Liver (tissue), 3 donors: ENCODE results near the gene EMC1.

ENCODE experiments used
- CTCF ChIP-seq: fragments of 150-350 bp; IDR thresholded peaks from 2 replicates; pipeline ENCODE4 v1.5.1; 2017; ENCODE audit warnings: improper control_type of control experiment, low read depth, low read length; ENCODE audit not compliant: missing input control
- HNF4G ChIP-seq: IDR thresholded peaks from 2 replicates; pipeline ENCODE4 v1.6.1; 2016; ENCODE audit warnings: antibody characterized with exemption
- JUND ChIP-seq, 2 donors: IDR thresholded peaks; 2 replicates each; pipeline ENCODE4 v1.6.1; 2016; ENCODE audit warnings: antibody characterized with exemption in 2 of 2
- NR2F2 ChIP-seq: IDR thresholded peaks from 2 replicates; pipeline ENCODE4 v1.6.1; 2016; ENCODE audit warnings: antibody characterized with exemption
- RAD21 ChIP-seq, 2 donors: IDR thresholded peaks; 2 replicates each; pipeline ENCODE4 v1.6.1; 2016; ENCODE audit warnings: antibody characterized with exemption in 2 of 2, mild to moderate bottlenecking in 2 of 2
- TAF1 ChIP-seq: conservative IDR thresholded peaks from 2 replicates; pipeline ENCODE4 v1.6.1; 2016; ENCODE audit warnings: antibody characterized with exemption, mild to moderate bottlenecking
- YY1 ChIP-seq: IDR thresholded peaks from 2 replicates; pipeline ENCODE4 v1.6.1; 2016; ENCODE audit warnings: antibody characterized with exemption, mild to moderate bottlenecking
- TF ChIP-seq, protein P1 (sequence below): IDR thresholded peaks from 2 replicates; pipeline ENCODE4 v1.6.1; 2016; ENCODE audit warnings: antibody characterized with exemption
- TF ChIP-seq, protein P2 (sequence below): IDR thresholded peaks from 2 replicates; pipeline ENCODE4 v1.6.1; 2016; ENCODE audit warnings: antibody characterized with exemption
- donor health status: healthy.
- donor health status: healthy.

- TF ChIP-seq CTCF (no peak), NR2F2 (no peak), JUND (IDR thresholded peaks at IDR 0.05) (no peak), YY1 (no peak), TAF1 (no peak), RAD21 (IDR thresholded peaks at IDR 0.05) (no peak), HNF4G (no peak)
- TF ChIP-seq, protein P1, sequence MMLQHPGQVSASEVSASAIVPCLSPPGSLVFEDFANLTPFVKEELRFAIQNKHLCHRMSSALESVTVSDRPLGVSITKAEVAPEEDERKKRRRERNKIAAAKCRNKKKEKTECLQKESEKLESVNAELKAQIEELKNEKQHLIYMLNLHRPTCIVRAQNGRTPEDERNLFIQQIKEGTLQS, result no peak
- TF ChIP-seq, protein P2, sequence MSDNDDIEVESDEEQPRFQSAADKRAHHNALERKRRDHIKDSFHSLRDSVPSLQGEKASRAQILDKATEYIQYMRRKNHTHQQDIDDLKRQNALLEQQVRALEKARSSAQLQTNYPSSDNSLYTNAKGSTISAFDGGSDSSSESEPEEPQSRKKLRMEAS, result no peak
Observed at GRCh38 chr1:19205845-19206244, 45.5 kb downstream of the EMC1 start.
